HG03457 (cell line): ENCODE measurements around the gene PLEKHG3.
"Not testable (repeated sequence)": the region's sequence is repeated elsewhere in the genome, so short reads cannot be mapped to it uniquely, and the experiment has no call there.

Experiments
- ATAC-seq: cut with Tn5 transposase; IDR thresholded peaks from one replicate; pipeline ENCODE4 v1.9.1; 2021; ENCODE audit warnings: moderate number of reproducible peaks; ENCODE audit not compliant: unreplicated experiment

Gene PLEKHG3

DNA sequence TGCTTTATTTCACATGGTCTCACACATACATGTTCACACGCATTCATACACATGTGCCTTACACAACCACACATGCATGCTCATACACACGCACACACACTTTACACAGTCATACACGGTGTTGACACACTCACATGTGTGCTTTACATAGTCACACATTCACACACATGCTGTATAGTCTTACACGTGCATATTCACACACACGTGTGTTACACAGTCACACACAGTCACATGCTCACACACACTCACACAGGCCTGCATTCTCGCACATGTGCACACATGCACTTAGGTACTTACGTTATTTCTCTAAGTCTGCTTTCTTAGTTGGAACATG, 18.0 kb upstream of the PLEKHG3 start:
- no peak for ATAC-seq

DNA sequence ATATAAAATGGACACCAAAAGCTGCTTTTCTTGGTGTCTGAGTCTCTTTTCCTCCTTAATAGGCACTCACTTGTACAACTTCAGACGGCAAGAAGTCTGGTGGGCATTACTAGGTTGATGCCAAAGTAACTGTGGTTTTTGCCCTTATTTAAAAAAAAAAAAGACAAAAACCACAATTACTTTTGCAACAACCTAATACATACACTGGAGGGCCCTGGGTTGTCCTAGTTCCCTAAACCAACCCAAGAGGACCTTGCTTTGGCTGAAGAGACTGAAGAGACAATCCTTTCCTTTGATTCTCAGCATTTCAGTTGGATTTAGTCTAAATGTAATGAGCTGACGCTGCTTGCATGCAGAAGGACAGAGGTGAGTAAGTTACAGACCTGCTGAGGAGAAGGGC, 16.2 kb upstream of the PLEKHG3 start:
- ATAC-seq, result no peak

DNA sequence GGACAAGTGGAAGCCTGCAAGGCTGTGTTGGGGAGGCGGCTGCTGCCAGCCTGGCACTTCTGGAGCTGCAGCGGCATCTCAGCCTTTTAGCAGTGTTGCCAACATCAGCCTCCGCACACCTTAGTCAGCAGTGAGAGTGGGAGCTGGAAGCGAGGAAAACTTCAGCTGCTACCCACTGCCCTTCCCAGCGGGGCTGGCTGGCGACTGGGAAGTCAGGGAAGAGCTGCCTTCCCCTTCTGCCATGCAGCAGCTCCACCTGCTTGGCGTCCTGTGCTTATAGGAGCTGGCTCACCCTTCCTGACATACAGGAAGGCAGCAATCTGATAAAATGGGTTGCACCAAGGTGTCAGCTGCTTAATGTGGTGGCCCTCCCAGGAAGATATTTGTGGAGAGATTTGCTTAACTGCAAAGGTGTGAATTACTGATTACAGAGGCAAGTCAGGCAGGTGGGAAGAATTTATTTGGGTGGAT, 15.4 kb upstream of the PLEKHG3 start:
- no peak for ATAC-seq

DNA sequence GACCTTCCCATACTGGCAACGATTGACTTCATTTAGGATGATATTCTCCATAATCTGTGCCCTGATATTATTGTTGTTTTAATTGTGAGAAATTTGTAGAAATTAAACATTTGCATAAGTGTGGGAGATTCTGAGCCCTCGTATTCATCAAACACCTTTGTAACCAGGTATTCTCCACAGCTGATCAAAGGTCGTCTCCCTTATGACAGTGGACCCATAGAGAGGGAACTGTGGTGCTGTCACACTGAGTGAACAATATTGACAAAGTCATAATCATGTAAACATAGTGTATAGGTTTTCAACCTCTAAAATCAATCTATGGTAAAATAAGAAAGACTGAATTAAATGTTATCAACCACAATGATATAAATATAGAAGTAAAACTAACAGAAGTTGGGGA, 14.9 kb upstream of the PLEKHG3 start:
- ATAC-seq, result no peak

DNA sequence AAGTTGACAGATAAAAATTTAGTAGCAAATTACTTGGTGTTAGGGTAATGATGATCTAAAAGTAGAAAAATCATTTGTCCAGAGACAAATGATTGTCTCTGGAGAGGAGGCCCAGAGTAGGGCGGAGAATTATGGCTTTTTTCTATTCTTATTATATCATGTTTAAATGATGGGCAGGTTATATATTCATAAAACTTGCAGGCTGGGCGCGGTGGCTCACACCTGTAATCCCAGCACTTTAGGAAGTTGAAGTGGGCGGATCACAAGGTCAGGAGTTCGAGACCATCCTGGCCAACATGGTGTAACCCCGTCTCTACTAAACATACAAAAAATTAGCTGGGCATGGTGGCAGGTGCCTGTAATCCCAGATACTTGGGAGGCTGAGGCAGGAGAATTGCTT, 13.6 kb upstream of the PLEKHG3 start:
- not testable (repeated sequence) for ATAC-seq

DNA sequence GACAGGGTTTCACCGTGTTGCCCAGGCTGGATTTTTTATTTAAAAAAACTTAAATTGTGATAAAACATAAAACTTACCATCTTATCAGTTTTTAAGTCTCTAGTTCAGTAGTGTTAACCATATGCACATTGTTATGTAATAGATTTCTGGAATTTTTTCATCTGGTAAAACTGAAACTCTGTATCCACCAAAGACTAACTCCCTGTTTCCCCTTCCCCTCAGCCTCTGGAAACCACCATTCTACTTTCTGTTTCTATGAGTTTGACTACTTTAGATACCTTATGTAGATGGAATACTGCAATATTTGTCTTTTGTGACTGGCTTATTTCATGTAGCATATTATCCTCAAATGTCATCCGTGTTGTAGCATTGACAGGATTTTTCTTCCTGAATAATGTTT, 12.8 kb upstream of the PLEKHG3 start:
- ATAC-seq, result no peak

DNA sequence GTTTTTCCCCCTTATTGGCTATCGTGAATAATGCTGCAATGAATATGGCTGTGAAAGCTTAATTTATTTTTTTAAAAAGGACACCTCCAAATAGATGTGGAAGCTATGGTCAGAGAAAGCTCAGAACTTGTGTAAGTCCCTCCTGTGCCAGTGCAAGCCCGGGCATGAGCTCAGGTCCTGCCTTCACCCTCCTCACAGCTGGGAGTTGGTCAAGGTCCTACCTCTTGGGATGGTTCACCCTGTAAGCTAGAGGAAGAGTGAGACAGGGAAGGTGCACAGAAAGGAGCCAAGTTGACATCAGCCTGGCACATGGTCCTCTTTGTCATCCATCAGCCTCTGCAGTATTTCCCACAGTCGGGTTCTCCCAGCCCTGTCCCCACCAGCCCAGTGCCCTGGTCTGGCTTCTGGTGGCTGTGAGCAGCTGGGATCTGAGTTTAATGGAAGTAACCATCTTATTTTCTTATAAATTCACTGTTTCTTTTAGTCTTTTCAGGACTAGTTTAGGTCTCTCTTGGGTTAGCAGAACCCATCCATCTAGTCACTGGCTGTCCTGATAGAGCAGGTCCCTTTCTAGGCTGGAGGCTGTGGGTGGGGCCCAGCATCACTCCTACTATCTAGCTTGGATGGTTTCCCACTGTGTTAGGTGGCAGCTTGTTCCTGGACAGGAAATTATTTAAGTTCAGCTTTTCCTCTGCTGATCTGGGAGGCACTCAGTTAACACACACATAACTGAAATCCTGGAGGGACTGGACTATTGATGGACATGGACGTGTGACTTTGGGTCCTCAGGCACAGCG, 11.8 kb upstream of the PLEKHG3 start:
- no peak for ATAC-seq

DNA sequence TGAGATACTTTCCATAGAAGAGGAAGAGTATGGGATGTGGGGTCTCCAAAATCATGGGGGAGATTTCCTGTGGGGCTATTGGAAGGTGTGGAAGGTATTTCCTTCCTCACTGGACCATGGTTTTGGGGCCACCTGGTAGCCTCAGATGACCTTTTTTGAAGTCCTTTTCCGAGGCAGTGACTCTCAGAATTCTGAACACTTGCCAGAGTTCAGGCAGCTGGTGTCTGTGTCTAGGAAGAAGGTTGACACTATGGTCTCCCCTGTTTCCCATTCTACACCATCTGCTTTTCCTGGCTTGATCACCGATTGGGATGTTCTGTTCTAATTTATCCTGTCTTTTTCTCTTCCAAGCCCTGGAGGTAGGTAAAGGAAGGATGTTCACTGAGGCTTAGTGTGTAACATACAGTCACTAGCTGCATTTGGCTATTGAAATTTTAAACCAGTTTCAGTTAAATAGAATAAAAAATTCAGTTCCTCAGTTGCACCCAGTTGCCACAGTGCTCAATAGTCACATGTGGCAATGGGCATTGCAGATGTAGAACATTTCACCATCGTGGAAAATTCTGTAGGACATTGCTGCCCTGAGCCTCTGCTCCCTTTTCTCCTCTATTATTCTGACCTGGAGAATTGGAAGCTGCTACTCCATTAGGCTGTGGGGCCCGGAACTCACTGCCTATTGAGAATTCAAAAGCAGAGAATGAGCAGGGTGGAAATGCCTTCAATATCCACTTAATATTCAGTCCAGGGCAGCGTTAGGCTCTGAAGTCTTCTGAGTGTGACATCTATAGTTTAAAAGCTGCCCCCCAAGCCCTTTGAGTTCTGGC, 11.0 kb upstream of the PLEKHG3 start:
- no peak for ATAC-seq

DNA sequence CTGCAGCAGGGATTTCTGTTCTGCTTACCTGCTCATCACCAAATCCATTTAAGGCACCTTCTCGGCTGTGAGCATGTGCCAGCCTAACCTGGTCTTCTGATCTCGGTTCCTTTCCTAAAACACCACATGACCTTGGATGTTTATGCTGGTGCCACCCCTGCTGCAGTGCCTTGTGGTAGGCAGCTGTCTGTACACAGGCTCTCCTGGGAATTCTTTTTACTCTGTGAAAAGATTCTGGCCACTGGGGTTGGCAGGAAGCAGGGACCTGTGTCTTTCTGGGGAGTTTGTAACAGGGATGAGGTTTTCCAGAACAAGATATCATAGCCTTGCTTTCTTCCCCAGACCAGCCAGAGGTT, 10.4 kb upstream of the PLEKHG3 start:
- ATAC-seq, result no peak

DNA sequence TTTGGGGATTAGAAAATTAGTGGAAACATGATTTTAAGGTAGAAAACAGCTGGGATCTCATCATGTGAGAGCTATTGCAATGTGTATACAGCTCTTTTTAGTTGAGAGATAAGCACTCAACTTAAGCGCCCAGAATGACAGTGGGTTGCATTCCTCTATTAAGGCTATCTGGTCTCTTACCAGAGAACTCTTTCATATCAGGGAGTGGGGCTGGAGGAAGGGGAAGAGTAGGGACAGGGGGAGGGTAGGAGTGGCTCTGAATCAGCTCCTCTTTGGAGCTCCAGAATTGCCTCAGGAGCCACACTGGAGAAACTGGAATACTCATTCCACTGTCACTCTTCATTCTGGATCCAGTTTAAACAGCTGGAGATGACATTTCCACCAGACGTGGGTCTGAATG, 9.2 kb upstream of the PLEKHG3 start:
- no peak for ATAC-seq

DNA sequence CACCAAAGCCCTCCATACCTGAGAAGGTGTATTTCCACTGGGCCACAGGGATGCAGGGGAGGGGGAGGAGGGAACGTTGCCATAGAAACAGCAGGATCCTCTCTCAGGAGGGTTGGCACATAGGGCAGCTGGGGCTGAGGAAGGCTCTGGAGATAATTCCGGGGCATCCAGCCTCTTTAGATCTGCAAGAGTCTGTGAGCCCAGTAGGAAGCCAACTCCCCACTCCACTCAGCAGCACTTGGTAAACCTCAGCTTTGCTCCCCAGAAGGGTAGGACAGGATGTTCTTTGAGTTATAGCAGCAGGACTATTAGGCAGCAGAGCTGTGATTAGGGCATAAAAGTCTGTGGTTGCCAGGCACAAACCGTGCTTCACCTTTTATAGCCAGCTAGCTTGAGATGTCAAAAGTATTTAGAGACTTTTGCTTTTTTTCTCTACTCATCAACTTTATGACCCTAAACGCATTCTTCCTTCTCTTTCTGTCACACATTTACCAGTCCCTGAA, 7.8 kb upstream of the PLEKHG3 start:
- no peak for ATAC-seq

DNA sequence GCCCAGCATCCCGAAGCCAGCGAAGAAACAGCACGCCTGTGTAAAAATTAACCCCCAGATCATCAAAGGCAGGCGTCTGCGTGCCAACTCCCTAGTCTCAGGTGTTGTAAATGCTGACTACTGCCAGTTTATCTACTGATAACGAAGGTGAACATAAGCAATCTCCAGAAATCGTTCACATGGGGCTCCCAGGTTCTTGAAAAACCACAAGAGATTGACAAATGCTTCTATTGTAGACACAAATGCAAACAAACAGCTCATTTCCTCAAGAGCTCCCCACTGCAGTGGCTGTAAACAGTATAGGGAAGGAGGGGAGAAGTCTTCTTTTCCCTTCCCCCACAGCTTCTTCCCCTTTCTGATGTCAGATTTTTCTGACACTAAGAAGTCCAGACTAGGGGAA, 5.3 kb upstream of the PLEKHG3 start:
- ATAC-seq, result no peak

DNA sequence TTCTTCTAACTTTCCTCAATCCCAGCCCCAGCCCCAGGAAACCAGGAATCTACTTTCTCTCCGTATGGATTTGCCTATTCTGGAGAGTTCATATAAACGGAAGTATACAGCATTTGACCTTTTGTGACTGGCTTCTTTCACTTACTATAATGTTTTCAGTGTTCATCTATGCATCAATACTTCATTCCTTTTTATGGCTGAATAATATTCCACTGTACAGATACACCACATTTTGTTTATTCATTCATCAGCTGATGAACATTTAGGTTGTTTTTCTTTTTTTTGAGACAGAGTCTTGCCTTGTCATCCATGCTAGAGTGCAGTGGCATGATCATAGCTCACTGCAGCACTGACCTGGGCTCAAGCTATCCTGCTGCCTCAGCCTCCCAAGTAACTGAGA, 3.9 kb upstream of the PLEKHG3 start:
- no peak for ATAC-seq

DNA sequence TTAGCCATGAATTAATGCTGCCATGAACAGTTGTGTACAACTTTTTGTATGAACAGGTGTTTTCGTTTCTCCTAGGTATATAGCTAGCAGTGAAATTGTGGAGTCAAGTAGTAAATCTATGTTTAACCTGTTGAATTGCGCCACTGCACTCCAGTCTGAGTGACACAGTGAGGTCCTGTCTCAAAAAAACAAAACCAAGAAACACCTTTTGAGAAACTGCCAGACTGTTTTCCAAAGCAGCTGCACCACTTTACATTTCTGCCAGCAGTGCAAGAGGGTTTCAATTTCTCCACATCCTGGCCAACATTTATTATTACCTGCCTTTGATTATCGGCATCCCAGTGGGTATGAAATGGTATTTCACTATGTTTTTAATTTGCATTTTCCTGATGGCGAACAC, 3.3 kb upstream of the PLEKHG3 start:
- ATAC-seq, result no peak

DNA sequence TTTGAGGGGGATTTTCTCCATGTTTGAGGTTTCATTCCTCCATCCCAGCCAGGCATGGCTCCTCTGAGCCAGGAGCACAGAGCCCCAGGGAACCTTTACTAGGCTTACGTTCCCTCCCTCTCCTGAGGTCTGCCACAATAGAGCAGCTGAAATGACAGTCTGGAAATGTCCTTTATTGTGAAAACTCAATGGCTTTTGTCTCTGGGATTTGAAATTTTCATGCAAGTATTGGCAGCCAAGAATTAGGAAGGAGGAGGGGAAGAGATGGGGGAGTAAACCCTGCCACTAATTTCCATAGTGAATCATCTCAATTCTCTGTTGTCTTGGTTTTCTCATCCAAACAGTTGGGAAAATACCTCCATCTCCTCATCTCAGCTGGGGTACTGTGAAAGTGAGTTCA, 2.6 kb upstream of the PLEKHG3 start:
- no peak for ATAC-seq

DNA sequence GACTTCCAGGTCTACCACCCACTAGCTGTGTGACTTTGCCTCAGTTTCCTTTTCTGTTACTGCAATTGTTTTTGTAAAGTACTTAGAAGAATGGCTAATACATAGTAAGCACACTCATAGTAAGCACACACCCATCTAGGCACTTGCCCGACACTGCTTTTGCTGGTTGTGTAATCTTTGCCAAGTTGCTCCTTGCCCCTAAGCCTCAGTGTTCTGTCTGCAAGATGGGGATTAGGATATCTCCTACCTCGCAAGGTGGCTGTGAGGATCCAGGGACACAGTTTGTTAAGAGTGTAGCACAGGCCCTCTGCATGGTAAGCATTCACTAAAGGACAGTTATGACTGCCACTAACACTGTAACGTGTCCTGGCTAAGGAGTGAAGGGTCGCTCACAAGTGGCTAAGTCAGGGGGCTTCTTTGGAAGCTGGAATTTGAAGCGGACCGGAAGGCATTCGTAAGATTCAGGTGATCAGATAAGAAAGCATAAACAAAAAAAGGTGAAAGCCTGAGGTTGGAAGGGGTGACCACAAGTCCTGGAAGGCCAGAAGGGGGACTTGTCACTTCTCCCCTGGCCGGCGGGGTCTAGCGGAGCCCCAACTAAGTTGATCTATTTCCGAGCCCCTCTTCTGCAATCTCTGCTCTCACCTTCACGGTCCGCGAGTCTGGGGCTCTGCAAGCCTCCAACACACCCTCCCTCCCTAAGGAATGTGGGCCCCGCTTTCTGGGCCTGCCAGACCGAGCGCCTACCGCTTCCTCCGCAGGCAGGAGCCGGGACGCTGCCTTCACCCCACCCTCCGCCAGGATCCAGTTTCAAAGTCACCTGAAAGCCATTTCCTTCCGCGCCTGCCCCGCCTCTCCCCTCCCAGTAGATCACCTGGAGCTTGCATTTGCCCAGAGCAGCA, 1.5 kb upstream of the PLEKHG3 start:
- no peak for ATAC-seq

DNA sequence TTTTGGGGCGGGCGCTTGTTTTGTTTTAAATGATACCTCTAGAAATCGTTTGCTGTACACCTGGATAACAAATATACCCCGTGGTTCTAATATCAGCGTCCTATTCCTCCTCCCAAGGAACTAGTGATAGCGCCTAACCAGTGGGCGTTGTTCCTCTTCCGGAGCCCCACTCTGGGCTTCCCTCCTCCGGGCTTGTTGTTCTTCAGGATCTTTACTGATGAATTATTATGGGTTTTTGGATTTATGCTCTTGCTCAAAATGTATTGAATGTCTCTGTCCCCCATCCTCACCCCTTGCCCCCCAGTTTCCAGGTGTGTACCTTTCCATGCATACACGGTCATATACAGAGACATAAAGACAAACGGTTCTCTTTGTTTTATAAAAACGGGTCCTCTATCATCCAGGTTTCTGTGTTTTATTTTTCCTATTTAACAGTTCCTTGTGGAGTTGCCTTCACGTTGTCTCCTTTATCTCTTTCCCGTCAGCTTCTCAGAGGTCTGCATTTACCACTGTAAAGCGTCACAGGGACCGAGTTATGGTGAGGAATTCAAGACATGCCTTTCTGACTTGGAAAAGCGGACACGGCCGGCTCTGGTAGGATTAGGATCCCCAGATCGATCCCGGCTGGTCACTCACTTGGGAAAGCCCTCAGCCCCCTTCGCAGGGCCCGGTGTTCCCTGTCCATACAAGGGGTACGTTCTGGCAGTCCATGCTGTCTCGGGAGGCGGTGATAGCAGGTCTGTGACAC, 655 bp upstream of the PLEKHG3 start:
- ATAC-seq, result no peak

DNA sequence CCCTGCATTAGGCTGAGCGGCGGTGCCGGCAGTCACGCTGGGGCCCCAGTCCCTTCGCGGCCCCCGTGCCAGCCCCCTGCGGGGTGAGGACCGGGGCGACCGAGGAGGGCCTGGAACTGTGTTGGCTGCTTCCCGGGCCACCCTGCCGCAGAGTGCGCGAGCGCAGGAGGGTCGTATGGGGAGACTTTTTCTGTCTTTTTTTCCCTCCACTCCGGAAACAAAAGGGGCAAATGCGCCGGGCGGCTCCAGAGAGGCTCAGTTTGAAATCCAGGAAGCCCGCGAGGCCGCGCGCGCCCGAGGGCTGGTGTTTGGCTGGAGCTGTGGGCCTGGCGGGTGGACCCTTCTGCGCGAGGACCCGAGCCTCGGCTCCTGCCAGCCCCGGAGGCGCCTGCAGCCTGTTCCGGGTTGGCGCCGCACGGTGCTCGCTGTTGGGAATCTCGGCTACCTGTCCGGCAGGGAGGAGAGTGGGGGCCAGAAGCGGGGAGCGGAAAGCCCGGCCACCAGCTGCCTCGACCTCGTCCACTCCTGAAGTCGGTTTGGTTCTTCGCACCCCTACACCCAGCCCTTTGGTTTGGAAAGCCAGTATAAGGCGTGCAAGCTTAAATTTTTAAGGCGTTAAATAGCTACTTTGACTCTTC, 638 bp downstream of the PLEKHG3 start:
- no peak for ATAC-seq

DNA sequence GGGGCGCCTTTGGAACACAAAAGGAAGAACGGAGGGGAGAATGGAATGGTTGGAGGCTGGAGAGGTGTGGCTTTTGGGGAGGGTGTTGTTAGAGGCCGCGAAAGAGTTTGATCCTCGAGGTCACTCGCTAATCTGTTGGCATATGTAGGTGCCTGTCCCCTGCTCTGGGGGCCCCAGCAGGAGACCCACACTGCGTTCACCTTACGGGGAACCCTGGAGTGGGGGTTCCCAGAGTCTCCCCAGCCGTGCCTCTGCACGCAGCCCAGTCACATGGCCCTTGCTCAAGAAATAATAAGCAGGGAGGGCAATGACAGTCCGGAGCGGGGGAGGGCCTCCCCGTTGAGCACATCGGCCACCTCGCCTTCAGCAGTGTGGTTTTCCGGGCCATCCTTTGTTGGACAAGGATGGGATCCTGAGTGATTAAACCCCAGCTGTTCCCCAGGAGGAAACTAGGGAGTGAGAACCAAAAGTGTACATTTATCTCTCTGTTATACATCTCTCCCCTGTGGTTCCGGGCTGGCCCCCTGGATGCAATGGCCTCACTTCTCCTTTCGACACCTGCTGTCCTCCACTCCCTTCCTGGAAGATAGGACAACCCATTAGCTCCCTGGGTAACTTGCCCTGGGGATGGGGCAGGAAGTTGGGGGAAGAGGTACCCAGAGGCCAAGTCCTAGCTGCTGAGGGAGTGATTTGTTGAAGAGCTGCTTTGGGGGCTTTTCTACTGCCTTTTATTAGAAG, 1.3 kb downstream of the PLEKHG3 start:
- ATAC-seq, result no peak
